Inflammatory macrophage (primary cell): ENCODE results near the gene ZNF503.
A peak's percentile ranks its signal among the peaks of the same experiment; 100 is the strongest.

Source experiments
- DNase-seq, 2 donors: peaks; one replicate each; pipeline ENCODE4 v3.0.0-alpha.2; 2020 to 2022
- total RNA-seq, 18 experiments: gene quantifications; one replicate each; lab custom pipeline; 2026; ENCODE audit warnings: mixed read lengths in 6 of 18, inconsistent platforms in 2 of 18; lab: John Stamatoyannopoulos, UW

ZNF503 gene, protein sequence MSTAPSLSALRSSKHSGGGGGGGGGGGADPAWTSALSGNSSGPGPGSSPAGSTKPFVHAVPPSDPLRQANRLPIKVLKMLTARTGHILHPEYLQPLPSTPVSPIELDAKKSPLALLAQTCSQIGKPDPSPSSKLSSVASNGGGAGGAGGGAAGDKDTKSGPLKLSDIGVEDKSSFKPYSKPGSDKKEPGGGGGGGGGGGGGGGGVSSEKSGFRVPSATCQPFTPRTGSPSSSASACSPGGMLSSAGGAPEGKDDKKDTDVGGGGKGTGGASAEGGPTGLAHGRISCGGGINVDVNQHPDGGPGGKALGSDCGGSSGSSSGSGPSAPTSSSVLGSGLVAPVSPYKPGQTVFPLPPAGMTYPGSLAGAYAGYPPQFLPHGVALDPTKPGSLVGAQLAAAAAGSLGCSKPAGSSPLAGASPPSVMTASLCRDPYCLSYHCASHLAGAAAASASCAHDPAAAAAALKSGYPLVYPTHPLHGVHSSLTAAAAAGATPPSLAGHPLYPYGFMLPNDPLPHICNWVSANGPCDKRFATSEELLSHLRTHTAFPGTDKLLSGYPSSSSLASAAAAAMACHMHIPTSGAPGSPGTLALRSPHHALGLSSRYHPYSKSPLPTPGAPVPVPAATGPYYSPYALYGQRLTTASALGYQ
- total RNA-seq = 0.19 to 5.5 (median 2.9) reads per million in 18 experiments

DNA sequence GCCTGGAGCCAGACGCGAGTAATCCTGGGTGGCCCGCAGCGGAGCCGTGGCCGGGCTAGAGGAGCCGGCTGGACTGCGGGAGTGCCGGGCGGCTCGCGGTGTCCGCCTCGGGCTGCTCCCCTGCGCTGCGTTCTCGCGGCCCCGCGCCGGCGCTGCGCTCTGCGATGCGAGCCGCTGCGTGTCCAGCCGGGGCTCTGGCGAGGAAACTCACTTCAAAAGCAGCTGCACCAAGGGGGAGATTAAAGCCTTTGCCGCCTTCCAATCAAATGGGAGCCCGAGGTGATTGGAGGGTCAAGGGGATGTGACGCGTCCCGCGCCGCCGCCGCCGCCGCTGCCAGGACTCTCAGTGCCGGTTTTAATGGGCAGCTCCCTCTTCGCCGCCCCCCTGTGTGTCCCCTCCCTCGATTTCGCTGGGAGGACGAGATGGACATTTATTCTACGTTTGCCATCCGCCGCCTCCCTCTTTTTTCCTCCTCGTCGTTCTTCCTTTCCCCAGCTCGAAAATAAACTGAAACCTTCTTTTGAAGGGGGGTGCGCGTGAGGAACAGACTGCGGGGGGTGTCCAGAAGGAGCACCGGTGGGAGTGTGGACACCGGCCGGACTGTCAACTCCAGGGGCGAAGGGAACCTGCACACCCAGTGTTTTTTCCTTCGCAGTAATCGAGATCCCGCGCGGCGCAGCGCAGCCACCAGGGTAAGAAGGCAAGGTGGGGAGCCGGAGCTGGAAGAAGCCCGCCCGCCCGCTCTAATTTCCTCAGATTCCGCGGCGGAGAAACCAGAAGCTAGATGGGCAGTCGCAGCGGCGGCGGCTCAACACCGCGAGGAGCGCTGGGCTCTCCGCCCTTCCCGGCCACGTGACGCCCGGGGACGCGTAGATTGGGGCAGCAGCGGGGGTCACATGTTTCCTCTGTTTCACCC, at the start of gene ZNF503:
ZNF503 (minus strand) TSS at position 196 of the 917 bp plus-strand sequence. CDS start 345 bp downstream, outside the sequence.
- DNase-seq = peak; percentile 90 to 92

DNA sequence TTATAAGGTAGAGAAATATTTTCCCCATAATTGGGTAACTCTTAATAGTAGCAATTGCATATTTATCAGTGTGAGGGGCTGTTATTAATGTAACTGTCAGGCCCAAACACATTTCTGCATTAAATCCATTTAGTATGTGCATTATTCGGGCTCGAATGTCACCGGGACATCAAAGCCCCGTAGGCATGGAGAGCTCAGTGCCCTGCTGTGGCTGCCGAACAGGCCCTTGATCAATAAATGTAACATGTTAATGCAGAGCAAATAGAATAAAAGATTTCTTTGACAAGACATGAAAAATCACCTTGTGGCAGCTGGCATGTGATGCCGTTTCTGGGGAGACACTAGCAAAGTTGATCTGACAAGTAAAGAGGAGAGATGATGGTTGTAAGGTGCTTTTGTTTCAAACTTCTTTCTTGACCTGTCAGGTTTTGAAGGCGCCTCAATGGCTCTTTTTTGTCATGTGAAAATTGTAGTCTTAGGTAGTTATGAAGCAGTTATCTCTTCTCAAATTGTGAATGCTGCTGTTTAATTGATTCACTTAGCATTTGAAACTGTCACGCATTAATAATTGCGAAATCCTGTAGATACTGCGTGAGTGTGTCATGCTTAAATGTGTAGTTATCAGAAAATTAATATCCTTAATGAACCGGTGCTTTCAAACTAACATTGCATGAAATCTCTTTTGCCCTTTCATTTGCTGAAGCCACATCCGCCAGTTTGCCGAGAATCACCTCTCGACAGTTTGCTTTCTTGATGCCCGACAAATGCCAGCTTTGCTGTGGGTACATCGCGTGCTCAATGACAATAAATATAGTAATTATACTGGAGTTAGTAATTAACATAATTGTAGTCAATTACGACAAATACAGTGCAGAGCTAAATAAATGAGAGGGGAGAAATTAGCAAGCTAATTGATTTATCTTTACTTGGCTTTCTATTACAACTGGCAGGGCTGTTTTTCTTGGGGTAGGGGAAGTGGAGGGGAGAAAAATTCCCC, 49.4 kb upstream of the ZNF503 start:
- no peak for DNase-seq

DNA sequence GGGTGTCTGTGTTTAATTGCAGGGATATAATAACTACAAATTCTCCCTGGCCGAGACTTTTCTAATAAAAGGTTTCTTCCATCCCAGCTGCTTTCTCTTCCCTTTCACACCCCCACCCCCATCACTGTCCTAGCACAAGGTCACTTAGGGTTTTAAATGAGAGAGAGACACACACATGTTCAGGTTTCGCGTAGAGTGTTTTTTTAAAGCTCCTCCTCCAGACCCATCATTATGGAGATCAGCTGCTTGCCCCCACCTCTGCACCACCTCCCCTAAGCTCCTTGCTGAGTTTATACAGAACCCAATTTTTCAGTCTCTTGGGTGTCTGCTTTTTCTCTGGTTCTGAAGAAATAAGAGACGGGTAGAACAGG, 48.5 kb upstream of the ZNF503 start:
- DNase-seq = no peak

DNA sequence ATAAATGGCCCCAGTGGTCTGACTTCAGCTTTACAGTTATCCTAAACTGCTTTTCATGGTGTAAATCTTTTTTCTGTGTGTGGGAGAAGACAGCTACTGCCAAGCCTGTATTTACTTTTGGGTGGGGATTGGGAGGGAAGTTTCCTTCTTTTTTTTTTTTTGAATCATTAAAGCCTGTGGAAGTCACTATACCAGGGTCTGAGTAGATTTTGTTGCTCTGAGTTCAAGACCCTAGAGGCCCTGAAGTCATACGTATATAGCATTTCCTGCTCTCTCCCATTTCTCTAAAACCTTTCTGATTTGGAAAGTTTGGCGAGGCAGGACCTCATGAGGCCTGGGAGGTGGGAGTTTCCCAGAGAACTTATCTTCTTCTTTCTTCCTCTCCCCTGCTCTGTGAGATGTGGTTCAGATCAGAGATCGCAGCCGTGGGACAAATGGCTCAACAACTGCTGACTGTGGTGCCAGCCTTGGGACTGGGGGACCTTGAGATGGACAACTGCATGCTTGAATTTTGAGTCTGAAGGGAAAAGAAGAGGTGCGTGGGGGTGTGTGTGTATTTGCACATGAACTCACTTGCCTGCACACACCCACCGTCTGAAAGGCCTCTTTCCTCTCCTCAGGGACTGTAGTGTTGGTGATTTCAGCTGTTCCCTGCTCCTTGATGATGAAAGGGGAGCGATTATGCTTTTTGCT, 48.0 kb upstream of the ZNF503 start:
- DNase-seq = no peak

DNA sequence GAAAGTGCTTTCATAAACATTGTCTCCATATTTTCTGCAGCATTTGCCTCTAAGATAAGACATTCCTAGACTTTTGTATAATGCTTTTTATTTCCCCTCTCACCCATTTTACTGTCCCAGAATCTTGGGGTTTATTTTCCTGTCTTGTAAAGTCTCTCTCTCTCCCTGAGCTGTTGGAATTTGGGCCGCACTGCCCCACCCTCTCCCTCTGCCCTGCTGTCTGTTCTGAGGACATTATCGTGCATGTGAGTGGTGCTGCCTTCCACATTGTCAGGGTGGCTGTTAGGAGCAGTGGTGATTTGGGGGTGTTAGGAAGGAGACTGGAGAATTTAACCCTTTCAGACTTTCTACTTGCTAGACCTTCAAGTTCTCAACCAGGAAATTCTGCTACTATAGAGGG, 46.6 kb upstream of the ZNF503 start:
- DNase-seq = no peak

DNA sequence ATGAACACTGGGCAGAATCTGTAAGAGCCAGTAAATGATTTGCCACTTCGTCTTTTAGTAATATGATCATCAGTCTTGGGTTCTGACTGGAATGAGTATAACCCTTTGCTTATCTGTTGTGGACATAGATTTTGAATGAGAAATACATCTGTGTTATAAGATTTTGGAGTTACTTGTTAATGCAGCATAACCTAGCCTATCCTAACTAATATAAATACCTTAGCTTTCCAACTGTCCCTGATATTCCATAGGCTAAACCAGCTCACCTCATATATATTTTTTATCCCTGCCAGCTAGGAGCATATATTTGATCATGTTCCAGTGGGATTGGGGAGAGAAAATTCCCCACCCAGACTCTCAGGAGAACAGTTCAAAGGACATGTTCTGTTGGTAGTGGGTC, 44.9 kb upstream of the ZNF503 start:
- DNase-seq = no peak

DNA sequence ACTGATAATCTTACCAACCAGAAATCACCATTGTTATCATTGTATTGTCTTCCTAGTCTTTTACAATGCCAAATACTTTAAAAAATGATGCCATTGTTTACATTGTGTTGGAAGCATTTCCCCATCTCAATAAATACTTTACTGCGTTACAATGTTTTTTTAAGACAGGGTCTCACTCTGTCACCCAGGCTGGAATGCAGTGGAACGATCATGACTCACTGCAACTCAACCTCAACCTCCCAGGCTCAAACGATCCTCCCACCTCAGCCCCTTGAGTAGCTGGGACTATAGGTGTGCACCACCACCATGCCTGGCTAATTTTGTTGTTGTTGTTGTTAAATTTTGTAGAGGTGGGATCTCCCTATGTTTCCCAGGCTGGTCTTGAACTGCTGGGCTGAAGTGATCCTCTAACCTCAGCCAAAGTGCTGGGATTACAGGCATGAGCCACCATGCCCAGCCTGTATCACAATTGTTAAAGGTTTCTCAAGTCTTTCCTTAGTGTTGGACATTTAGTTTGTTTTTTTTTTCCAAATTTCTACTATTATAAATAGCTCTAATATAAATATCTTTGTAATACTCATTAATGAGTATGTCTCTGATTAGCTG, 43.3 kb upstream of the ZNF503 start:
- DNase-seq = no peak

DNA sequence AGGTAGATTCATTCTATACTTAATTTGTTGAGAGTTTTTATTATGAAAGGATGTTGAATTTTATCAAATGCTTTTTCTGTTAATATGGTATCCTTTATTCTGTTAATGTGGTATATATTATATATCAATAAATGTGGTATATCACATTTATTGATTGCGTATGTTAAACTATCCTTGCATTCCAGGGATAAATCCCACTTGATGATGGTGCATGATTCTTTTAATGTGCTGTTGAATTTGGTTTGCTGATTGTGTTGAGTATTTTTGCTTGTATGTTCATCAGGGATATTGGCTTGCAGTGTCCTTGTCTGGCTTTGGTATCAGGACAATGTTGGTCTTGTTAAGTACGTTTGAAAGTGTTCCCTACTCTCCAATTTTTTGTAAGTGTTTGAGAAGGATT, 41.8 kb upstream of the ZNF503 start:
- no peak for DNase-seq

DNA sequence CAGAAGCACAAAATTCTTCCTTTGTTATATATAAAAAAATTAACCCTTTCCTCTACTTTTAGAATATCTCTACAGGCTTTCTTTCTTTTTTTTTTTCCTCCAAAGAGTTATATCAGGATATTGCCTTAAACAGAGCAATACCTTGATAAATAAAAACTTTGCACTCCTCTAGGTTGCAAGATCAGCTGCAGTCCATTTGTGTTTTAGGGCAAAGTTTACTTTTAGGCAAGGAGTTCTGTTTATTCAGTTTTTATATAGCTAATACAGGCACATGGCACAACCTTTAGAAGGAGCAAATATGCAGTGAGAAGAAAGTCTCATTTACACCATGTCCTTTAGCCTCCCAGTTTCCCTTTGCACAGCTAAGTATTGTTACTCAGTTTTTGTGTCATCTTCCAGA, 40.1 kb upstream of the ZNF503 start:
- DNase-seq = no peak

DNA sequence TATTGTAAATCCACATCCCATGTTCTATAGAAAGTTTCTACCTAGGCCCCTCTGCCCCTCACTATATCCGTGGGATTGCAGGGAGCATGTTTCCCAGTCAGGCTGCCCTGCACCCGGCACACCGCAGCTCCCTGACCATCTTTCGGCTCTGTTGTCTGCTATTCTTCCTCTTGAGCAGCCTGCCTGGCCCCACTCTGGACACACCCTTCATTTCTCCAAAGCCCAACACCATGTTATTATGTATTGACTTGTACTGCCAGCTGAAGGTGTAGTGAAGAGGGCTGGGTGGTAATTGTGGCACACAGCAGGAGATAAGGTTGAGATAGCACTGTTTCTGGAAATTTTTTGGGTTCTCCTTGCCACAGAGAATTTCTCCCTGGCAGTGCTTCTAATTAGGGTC, 39.6 kb upstream of the ZNF503 start:
- no peak for DNase-seq

DNA sequence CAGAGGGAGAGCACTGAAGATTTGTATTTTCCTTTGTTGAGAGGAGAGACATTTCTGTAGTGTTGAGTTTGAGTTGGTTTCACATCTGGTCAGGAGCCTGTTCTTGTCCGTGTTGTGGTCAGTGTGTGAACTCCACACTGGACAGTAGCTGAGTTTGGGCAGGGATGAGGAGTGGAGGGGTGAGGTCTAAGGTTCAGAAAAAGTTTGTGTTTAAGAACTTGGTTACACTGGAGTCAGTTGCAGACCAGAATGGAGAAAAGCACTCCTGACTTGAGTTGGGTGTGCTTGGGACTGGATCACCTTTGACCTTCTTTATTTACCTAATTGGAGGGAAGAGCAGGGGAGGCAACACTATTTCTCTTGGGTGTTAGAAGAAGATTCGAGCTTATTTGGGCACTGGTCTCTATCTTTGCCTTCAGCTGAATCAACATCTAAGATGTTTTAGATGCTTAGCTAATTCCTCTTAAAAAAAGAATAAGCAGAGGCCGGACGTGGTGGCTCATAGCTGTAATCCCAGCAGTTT, 38.8 kb upstream of the ZNF503 start:
- no peak for DNase-seq

DNA sequence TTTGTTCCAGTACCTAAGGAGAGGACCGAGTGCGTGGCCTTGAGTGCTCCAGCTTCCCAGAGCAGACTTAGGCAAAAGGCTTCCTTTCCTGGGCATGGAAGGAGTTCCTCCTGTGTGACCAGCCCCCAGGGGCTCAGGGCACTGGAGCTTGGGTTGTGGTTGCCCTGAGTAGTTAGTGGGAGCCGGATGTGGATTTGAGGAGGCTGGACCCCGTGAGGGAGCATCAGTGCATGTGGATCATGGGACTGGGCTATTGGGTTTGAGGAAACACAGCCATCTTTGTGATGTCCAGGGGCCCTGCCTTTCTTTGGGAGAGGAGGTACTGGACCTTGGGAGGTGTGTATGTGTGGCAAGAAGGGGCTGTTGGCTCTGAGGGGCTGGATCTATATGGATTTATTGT, 38.2 kb upstream of the ZNF503 start:
- no peak for DNase-seq

DNA sequence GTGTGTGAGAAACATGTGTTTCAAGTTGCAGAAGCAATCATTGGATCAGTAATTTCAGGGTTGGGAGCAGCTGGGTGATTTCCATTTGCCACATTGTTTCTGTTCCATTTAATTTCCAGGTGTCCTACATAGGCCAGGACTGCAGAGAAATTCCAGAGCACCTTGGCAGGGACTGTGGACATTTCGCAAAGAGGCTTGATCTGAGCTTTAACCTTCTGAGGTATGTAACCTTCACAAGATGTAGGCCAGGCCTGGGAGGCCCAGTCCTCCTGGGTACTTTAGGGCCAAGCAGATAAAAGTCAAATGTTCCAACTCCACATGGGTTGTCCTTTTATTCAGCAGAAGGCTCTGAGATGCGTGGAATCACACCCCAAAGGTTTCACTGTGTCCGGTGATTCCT, 36.7 kb upstream of the ZNF503 start:
- DNase-seq = no peak

DNA sequence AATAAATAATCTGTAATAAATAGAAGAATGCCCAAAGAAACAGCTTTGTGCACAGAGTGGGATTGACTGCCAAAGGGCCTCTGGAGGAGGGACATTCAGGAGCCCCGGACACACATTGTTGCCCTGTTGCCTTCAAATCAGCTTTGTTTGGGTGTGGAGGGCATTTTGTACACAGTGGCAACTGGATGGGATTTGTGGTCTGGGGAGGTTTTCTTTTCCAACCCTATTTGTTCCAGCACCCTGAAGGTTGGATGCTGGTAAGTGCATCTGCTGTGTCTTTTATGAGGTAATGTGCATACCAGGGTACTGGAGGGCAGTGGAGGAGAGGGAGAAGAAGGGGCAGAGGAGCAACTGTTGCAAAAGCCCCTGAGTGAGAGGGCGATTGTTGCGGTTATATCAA, 36.1 kb upstream of the ZNF503 start:
- DNase-seq = no peak

DNA sequence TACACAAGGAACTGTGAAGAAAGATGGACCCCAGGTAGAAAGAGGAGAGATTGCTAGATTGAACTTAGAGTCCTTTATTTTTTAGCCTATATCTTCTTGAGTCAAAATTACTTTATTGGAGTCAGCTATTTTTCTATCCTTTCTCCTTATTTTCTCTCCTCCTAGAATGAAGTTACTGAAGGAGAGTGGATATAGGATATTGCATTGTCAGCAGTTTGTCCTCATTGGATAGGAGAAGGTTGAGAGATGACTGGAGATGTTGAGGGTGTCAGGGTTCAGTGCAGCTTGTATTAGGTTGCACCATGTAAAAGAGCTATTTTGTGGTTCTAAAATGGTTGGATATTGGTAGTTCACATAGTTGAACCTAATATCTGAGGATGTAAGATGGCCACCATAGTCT, 35.3 kb upstream of the ZNF503 start:
- no peak for DNase-seq

DNA sequence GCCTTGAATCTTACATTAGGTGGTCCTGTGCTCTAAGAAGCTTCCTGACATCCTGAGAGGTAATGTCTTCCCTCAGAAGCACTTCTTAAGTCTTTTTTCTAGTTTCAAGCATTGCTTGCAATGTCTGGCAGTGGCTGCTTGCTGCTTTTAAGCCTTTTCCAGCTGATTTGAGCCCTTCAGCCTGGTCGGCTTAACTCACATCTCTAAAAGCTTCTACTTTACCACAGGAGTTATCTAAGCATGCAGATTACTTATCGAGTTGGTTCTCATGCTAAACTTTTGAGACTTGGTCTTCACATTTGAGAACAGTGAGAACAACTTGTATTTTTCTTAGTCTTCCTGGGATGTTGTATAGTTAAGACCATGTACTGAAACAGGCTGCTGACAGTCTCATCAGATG, 33.7 kb upstream of the ZNF503 start:
- DNase-seq = no peak

DNA sequence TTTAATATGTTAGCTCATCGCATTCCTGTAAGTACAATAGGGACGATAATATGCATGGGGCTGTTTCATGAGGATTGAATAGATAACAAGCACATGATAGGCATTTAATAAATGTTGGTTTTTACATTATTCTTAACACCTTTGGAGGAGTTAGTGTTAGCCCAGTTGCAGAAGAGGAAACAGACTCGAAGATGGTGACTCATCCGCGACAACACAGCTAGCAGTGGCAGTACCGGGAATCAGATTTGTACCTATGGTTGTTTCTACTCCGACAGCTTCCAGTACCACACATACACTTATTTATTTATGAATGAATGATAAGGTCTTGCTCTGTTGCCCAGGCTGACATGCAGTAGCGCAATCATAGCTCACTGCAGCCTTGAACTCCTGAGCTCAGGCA, 32.7 kb upstream of the ZNF503 start:
- peak; percentile 16 to 36 for DNase-seq

DNA sequence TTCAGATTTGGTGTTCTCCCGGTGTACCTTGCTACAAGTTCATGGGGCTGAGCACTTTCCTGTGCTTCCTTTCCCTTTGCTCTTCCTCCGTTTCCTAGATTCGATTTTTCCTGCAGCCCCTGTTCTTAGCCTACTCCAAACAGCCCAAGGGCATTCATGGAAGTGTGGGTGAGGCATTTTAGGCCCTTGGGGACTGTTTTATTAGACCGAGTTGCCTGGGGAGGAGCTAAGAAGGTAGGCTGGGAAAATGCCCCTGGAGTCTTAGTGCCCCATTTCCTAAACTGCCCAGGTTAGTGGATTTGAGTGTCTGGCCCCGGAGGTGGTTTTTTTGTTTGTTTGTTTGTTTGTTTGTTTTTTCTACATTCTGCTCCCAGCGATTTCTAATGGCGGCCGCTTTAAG, 31.7 kb upstream of the ZNF503 start:
- no peak for DNase-seq

DNA sequence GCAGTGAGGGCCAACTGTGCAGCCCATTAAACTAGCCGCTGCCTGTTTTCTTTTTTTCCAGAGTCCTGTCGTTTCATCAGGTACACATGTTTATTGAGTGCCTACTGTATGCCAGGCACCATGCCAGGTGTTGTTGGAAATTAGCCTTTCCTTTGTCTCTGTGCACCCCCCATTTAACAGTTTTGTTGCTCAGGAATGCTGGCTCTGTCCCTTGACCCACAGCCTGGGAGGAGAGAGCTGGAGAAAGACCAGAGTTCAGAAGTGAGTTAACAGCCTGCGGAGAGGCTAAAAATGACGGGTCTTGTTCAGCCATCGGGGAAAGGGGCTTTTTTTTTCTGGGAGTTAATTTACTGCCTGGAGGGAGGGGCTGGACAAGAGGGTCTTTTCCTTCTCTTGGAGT, 31.2 kb upstream of the ZNF503 start:
- DNase-seq = no peak

DNA sequence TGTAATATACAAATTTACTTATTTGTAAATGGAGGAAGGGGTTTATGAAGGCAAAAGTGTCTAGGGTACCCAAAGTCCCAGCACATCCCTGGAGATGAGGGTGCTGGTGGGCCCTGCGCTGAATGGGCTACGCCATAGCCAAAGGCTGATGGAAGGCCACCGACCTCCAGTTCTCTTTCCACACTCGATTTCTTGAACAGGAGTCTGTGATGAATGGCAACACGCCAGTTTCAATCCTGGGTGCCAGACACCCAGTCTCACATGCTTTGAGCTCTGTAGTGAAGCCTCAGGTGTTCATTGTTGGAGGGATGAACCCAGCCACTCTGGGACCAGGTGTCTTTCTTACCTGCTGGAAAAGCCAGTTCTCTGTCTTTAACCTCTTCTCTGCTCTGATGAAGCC, 30.6 kb upstream of the ZNF503 start:
- no peak for DNase-seq
